ENCODE measurements around the gene PAFAH1B2.
"Not testable (repeated sequence)": the region's sequence is repeated elsewhere in the genome, so short reads cannot be mapped to it uniquely, and the experiment has no call there.

DNA sequence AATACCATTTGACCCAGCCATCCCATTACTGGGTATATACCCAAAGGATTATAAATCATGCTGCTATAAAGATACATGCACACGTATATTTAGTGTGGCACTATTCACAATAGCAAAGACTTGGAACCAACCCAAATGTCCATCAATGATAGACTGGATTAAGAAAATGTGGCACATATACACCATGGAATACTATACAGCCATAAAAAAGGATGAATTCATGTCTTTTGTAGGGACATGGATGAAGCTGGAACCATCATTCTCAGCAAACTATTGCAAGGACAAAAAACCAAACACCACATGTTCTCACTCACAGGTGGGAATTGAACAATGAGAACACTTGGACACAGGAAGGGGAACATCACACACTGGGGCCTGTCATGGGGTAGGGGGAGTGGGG lies 31.1 kb upstream of the PAFAH1B2 start:
- not testable (repeated sequence) for TF ChIP-seq POLR2A (IDR thresholded peaks at IDR 0.05; ENCODE audit: low read depth, low read length); MYC (IDR thresholded peaks at IDR 0.05; ENCODE audit: low read depth, low read length); POLR2AphosphoS5 (IDR thresholded peaks at IDR 0.05; ENCODE audit: insufficient read depth, low read depth, low read length); GATA2 (IDR thresholded peaks at IDR 0.05; ENCODE audit: insufficient read depth, insufficient read length, low read depth, low read length)
- TF ChIP-seq, protein P1, sequence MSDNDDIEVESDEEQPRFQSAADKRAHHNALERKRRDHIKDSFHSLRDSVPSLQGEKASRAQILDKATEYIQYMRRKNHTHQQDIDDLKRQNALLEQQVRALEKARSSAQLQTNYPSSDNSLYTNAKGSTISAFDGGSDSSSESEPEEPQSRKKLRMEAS (IDR thresholded peaks at IDR 0.05; ENCODE audit: insufficient read depth, insufficient read length) = not testable (repeated sequence)
- TF ChIP-seq, protein P2, sequence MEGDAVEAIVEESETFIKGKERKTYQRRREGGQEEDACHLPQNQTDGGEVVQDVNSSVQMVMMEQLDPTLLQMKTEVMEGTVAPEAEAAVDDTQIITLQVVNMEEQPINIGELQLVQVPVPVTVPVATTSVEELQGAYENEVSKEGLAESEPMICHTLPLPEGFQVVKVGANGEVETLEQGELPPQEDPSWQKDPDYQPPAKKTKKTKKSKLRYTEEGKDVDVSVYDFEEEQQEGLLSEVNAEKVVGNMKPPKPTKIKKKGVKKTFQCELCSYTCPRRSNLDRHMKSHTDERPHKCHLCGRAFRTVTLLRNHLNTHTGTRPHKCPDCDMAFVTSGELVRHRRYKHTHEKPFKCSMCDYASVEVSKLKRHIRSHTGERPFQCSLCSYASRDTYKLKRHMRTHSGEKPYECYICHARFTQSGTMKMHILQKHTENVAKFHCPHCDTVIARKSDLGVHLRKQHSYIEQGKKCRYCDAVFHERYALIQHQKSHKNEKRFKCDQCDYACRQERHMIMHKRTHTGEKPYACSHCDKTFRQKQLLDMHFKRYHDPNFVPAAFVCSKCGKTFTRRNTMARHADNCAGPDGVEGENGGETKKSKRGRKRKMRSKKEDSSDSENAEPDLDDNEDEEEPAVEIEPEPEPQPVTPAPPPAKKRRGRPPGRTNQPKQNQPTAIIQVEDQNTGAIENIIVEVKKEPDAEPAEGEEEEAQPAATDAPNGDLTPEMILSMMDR (IDR thresholded peaks at IDR 0.05; ENCODE audit: extremely low read depth in 1 of 2, insufficient read depth in 1 of 2, low read depth in 1 of 2, low read length in 2 of 2) = not testable (repeated sequence)

Data from endothelial cell of umbilical vein (primary cell).